Measurements from ENCODE around the gene FARP1. TPM values are rescaled to one million over a fixed set of nuclear protein-coding genes. Genes with fewer than 3 reads are reported as not detected.

The FARP1 gene
- polyA plus RNA-seq, 1 of the 3 experiments (the other 2 are of a cell fraction), result 12.0 TPM

GRCh38 chr13:98439126-98439828 lies 296.4 kb downstream of the FARP1 start:
- no peak overlapping the region for H2AFZ ChIP-seq (ENCODE audit: low read depth)
- H3K9me2 ChIP-seq, result no peaks in the 10 kb centered on the region
- H3K9me3 ChIP-seq, result no peaks in the 10 kb centered on the region
- WGBS (ENCODE audit: low lambda C conversion rate), result 92% methylated on average over 24 of the region's 32 CpGs
- H4K20me1 ChIP-seq (ENCODE audit: insufficient read depth), result no peaks in the 10 kb centered on the region
- peaks cover 0 to 3% of the 10 kb centered on the region in 2 experiments; a peak in 2 of 4 replicates for H3K4me1 ChIP-seq (ENCODE audit: control insufficient read depth in 1 of 2, insufficient read depth in 2 of 2, low read depth in 1 of 2, low read length in 1 of 2)
- no peak overlapping the region for H3K4me3 ChIP-seq (ENCODE audit: low read depth in 2 of 2, low read length in 1 of 2)
- no peaks in the 10 kb centered on the region for H3F3A ChIP-seq (replicated peaks; ENCODE audit: insufficient read depth)
- H3K27me3 ChIP-seq (ENCODE audit: insufficient read depth), result no peaks in the 10 kb centered on the region
- H3K36me3 ChIP-seq (replicated peaks in 1 of 2; ENCODE audit: control insufficient read depth in 1 of 2, insufficient read depth in 2 of 2, low read length in 1 of 2), result peaks cover 0 to 34% of the 10 kb centered on the region in 2 experiments
- TF ChIP-seq NFIC (IDR thresholded peaks at IDR 0.05; ENCODE audit: borderline replicate concordance) (no peak), GATA2 (CRISPR knock-in tag; IDR thresholded peaks at IDR 0.05) (no peak), TAF1 (IDR thresholded peaks at IDR 0.05; ENCODE audit: borderline replicate concordance, low read depth, low read length) (no peak), JUND (IDR thresholded peaks at IDR 0.05) (no peak), FOXM1 (IDR thresholded peaks at IDR 0.05; ENCODE audit: low read depth) (no peak), RCOR1 (IDR thresholded peaks at IDR 0.05; ENCODE audit: low read length) (no peak), FOSL2 (IDR thresholded peaks at IDR 0.05; ENCODE audit: borderline replicate concordance, low read depth) (no peak), USF2 (IDR thresholded peaks at IDR 0.05; ENCODE audit: borderline replicate concordance, low read depth, low read length) (no peak)
- TF ChIP-seq, protein P1, sequence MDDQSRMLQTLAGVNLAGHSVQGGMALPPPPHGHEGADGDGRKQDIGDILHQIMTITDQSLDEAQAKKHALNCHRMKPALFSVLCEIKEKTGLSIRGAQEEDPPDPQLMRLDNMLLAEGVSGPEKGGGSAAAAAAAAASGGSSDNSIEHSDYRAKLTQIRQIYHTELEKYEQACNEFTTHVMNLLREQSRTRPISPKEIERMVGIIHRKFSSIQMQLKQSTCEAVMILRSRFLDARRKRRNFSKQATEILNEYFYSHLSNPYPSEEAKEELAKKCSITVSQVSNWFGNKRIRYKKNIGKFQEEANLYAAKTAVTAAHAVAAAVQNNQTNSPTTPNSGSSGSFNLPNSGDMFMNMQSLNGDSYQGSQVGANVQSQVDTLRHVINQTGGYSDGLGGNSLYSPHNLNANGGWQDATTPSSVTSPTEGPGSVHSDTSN (IDR thresholded peaks at IDR 0.05), result no peak
- TF ChIP-seq, protein P2, sequence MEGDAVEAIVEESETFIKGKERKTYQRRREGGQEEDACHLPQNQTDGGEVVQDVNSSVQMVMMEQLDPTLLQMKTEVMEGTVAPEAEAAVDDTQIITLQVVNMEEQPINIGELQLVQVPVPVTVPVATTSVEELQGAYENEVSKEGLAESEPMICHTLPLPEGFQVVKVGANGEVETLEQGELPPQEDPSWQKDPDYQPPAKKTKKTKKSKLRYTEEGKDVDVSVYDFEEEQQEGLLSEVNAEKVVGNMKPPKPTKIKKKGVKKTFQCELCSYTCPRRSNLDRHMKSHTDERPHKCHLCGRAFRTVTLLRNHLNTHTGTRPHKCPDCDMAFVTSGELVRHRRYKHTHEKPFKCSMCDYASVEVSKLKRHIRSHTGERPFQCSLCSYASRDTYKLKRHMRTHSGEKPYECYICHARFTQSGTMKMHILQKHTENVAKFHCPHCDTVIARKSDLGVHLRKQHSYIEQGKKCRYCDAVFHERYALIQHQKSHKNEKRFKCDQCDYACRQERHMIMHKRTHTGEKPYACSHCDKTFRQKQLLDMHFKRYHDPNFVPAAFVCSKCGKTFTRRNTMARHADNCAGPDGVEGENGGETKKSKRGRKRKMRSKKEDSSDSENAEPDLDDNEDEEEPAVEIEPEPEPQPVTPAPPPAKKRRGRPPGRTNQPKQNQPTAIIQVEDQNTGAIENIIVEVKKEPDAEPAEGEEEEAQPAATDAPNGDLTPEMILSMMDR (IDR thresholded peaks at IDR 0.05), result no peak
- H3K4me2 ChIP-seq, result no peak overlapping the region
- POLR2A ChIA-PET, result no interaction called here
- no peaks in the 10 kb centered on the region for H3K79me2 ChIP-seq (ENCODE audit: insufficient read depth)
- DNase-seq, result no peak
- CTCF ChIA-PET, result interaction anchor here (1.0 to 7.2 kb wide), 4 partner anchors 7 to 232 kb away, joined by 3 to 47 read pairs (median 6); no protein-coding TSS in a partner anchor
- H3K9ac ChIP-seq, result no peak overlapping the region
- no peak overlapping the region for H3K27ac ChIP-seq (ENCODE audit: low read depth in 2 of 2, low read length in 1 of 2)

GRCh38 chr13:98439896-98440295 lies 297.0 kb downstream of the FARP1 start:
- H3K4me3 ChIP-seq (ENCODE audit: low read depth in 2 of 2, low read length in 1 of 2), result no peak overlapping the region
- no peak overlapping the region for H3K9ac ChIP-seq
- TF ChIP-seq, protein P2 (IDR thresholded peaks at IDR 0.05), result no peak
- TF ChIP-seq CHD2 (IDR thresholded peaks at IDR 0.05; ENCODE audit: low read length, partially characterized antibody), result no peak
- TF ChIP-seq, protein P3, sequence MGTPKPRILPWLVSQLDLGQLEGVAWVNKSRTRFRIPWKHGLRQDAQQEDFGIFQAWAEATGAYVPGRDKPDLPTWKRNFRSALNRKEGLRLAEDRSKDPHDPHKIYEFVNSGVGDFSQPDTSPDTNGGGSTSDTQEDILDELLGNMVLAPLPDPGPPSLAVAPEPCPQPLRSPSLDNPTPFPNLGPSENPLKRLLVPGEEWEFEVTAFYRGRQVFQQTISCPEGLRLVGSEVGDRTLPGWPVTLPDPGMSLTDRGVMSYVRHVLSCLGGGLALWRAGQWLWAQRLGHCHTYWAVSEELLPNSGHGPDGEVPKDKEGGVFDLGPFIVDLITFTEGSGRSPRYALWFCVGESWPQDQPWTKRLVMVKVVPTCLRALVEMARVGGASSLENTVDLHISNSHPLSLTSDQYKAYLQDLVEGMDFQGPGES (IDR thresholded peaks at IDR 0.05; ENCODE audit: low read depth, low read length), result no peak
- TF ChIP-seq NRF1 (IDR thresholded peaks at IDR 0.05; ENCODE audit: low read depth, low read length), result no peak
- no peak for TF ChIP-seq FOXJ3 (CRISPR knock-in tag; IDR thresholded peaks at IDR 0.05)
- no peak for TF ChIP-seq NFIC (IDR thresholded peaks at IDR 0.05; ENCODE audit: borderline replicate concordance)
- no peak for TF ChIP-seq GABPA (IDR thresholded peaks at IDR 0.05; ENCODE audit: low read depth)
- no peak for TF ChIP-seq GATA2 (CRISPR knock-in tag; IDR thresholded peaks at IDR 0.05)
- no peak for TF ChIP-seq SIN3A (IDR thresholded peaks at IDR 0.05; ENCODE audit: borderline replicate concordance, low read depth, low read length)
- TF ChIP-seq, protein P1 (IDR thresholded peaks at IDR 0.05), result no peak
- ChIA-PET POLR2A (no interaction called here), CTCF (interaction anchor here (1.0 to 2.0 kb wide), 2 partner anchors 8 to 214 kb away, joined by 3 to 8 read pairs; no protein-coding TSS in a partner anchor)
- DNase-seq, result no peak
- WGBS (ENCODE audit: low lambda C conversion rate), result 93% methylated on average over 8 of the region's 16 CpGs
- no peaks in the 10 kb centered on the region for H3K27me3 ChIP-seq (ENCODE audit: insufficient read depth)
- H3K79me2 ChIP-seq (ENCODE audit: insufficient read depth), result no peaks in the 10 kb centered on the region
- H3F3A ChIP-seq (replicated peaks; ENCODE audit: insufficient read depth), result no peaks in the 10 kb centered on the region
- H3K9me3 ChIP-seq, result no peaks in the 10 kb centered on the region
- no peak overlapping the region for H2AFZ ChIP-seq (ENCODE audit: low read depth)
- H3K36me3 ChIP-seq (replicated peaks in 1 of 2; ENCODE audit: control insufficient read depth in 1 of 2, insufficient read depth in 2 of 2, low read length in 1 of 2), result peaks cover 0 to 34% of the 10 kb centered on the region in 2 experiments
- no peaks in the 10 kb centered on the region for H3K9me2 ChIP-seq
- H3K4me2 ChIP-seq, result no peak overlapping the region
- H4K20me1 ChIP-seq (ENCODE audit: insufficient read depth), result no peaks in the 10 kb centered on the region
- peaks cover 0 to 3% of the 10 kb centered on the region in 2 experiments; a peak in 2 of 4 replicates for H3K4me1 ChIP-seq (ENCODE audit: control insufficient read depth in 1 of 2, insufficient read depth in 2 of 2, low read depth in 1 of 2, low read length in 1 of 2)
- no peak overlapping the region; a peak in 1 of 4 replicates for H3K27ac ChIP-seq (ENCODE audit: low read depth in 2 of 2, low read length in 1 of 2)
